DND-41 (cell line): ENCODE data around the gene CTDP1.

Experiments
- EZH2 ChIP-seq: IDR thresholded peaks from 3 replicates; pipeline ENCODE4 v1.6.1; 2012; ENCODE audit warnings: borderline replicate concordance, low read depth, mild to moderate bottlenecking, moderate library complexity, low read length, inconsistent platforms; ENCODE audit not compliant: severe bottlenecking
- TF ChIP-seq, protein P1 (sequence below): IDR thresholded peaks from 2 replicates; pipeline ENCODE4 v1.5.1; 2012; ENCODE audit warnings: borderline replicate concordance, low read length, moderate library complexity, mild to moderate bottlenecking; ENCODE audit not compliant: poor library complexity, severe bottlenecking; ENCODE audit errors: extremely low read depth

DNA sequence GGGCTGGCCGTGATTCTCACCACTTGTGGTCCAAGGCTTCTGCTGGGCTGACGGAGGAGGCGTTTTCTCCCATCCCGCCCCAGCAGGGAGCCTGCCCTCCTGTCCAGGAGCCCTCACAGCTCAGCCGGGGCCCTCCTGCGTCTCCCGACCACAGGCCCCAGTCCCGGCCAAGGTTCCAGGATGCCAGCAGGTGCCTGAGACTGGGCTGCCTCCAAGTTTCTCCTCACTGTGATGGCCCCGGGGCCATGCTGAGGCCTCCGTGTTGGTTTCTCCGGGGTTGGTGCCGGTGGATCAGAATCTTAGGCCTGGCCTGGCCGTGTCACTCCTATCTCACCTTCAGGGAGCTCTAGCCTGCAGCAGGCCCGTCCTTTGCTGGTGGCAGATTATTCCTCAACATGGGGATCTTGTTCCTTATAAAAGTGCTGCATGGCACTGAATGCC lies 124.0 kb downstream of the CTDP1 start:
- TF ChIP-seq, protein P1, sequence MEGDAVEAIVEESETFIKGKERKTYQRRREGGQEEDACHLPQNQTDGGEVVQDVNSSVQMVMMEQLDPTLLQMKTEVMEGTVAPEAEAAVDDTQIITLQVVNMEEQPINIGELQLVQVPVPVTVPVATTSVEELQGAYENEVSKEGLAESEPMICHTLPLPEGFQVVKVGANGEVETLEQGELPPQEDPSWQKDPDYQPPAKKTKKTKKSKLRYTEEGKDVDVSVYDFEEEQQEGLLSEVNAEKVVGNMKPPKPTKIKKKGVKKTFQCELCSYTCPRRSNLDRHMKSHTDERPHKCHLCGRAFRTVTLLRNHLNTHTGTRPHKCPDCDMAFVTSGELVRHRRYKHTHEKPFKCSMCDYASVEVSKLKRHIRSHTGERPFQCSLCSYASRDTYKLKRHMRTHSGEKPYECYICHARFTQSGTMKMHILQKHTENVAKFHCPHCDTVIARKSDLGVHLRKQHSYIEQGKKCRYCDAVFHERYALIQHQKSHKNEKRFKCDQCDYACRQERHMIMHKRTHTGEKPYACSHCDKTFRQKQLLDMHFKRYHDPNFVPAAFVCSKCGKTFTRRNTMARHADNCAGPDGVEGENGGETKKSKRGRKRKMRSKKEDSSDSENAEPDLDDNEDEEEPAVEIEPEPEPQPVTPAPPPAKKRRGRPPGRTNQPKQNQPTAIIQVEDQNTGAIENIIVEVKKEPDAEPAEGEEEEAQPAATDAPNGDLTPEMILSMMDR: no peak
- TF ChIP-seq EZH2: no peak
